Measurements from ENCODE around the gene PTPRQ. TPM values are rescaled to one million over a fixed set of nuclear protein-coding genes. Genes with fewer than 3 reads are reported as not detected.

PTPRQ gene
- total RNA-seq, 1 donor from 2014 or later = 85.7 TPM

GRCh38 chr12:80721326-80721725 is 277.3 kb downstream of the PTPRQ start:
- DNase-seq (ENCODE audit: low spot score) = no peak
